HG02571 (cell line): ENCODE measurements around the gene LHFPL3.
A peak's percentile ranks its signal among the peaks of the same experiment; 100 is the strongest.

Source experiments
- ATAC-seq: cut with Tn5 transposase; IDR thresholded peaks from one replicate; pipeline ENCODE4 v1.9.1; 2021; ENCODE audit warnings: mild to moderate bottlenecking, moderate library complexity; ENCODE audit not compliant: unreplicated experiment

Gene LHFPL3

DNA sequence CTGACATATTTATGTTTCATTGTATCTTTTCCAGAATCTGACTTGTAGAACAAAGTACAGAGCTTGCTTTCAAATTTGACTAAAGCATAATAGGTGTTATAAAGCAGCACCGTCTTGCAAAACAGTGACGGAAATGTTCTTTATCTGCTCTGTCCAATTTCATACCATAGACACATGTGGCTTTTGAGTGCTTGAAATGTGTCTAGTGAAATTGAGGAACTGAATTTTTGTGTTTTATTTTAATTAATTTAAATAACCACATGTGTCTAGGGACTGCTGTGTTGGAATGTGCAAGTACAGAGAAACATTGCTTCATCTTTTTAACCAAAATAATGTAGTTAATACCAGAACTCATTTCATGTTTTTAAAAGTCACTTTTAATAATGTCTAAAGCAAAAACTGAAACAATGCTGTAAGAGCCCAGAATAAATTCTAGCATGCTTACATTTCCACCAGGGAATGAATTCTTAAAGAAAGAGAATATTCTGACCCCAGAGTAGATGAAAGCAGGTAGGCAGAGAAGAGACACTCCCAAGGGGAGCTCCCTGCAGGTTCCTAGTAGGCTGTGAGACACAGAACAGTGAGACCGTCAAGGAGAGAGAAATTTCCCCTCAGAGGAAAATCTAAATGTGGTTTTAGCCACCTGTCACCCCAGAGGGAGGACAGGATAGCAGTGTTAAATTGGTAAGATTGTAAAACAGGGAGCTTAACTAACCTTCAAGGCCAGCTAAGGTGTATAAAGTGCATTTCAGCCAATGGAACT lies 510.3 kb downstream of the LHFPL3 start:
- no peak for ATAC-seq

DNA sequence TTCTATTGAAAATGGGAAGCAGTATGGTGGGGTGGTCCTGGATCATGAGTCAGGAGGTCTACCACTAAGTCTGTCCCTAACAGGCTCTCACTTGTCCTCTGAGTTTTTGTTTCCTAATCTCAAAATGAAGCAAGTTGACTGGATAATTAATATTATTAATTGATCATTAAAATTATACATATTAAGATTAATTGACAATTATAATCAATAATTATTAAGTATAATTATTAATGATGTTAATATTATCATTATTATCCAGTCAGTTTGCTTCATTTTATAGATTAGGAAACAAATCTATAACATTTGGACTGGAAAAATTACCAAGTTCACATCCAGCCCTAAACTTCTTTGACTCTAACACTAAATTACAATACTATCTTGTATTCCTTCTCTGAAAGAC lies 511.4 kb downstream of the LHFPL3 start:
- ATAC-seq, result no peak

DNA sequence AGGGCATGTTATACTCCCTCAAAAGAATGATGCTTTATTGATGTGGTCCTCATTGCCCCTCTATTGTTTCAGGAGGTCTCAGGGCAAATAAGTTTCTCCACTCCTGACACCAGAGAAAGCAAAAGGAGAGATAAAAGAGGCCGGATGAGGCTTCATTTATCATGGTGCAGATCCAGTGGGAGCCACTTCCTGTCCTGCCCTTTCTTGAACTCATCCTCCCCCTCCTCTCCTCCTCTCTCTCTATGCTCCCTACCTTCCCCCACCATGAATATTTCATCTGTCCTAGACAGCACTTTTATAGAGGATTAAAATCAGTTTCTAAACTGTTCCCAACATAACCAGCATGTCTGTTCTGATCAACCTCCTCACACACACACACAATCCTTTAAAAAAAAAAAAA lies 513.4 kb downstream of the LHFPL3 start:
- no peak for ATAC-seq

DNA sequence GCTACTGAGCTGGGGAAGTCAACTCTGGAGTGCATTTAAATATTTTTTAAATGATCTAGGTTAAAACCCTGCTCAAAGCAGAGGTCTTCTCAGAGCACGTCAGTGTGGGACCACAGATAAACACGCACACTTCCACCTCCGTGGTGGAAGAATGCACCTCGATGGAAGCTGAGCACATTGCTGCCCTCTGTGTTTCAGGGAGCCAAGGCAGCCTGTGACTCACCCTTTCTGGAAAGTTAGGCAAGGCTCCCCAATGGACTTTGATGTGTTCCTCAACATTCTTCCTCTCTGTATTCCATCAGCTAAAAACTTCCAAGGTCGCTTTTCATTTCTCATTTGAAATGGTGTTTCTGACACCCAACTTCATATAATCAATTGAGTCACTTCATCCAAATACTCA lies 514.8 kb downstream of the LHFPL3 start:
- ATAC-seq, result no peak

DNA sequence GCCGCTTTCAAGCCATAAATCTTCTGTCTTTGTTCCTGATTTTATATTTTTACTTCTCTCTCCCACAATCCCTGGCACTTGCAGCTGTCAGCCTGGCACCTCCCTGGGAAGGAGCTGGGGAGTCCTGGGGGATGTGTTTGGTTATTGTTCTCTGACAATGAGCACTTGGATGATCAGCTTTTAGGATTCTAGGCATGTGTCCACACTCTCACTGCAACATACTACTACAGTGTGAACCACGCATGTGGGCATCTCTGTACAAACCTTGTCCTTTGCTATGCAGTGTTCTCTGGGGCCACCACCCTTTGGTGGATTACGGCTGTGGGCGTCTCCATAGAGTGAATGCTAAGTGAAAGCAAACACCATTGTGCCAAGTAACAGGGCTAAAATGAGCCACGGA lies 517.2 kb downstream of the LHFPL3 start:
- no peak for ATAC-seq

DNA sequence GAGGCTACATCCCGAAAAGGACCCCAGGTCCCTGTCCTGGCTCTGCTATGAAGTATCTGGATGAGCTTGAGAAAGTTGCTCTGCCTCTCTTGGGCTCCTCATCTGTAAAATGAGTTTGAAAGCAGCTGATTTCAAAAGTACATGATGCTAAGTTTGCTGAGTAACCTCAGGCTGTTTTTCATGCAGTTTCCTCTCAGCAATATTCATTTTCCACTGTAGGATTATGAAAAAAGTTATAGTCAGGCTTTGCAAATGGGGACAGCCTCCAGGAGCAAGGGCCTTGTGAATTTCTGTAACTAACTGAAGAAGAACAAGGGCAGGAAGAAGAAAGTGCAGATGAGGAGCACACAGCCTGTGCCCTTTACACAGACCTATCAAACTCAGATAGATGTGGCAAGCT lies 518.3 kb downstream of the LHFPL3 start:
- no peak for ATAC-seq

DNA sequence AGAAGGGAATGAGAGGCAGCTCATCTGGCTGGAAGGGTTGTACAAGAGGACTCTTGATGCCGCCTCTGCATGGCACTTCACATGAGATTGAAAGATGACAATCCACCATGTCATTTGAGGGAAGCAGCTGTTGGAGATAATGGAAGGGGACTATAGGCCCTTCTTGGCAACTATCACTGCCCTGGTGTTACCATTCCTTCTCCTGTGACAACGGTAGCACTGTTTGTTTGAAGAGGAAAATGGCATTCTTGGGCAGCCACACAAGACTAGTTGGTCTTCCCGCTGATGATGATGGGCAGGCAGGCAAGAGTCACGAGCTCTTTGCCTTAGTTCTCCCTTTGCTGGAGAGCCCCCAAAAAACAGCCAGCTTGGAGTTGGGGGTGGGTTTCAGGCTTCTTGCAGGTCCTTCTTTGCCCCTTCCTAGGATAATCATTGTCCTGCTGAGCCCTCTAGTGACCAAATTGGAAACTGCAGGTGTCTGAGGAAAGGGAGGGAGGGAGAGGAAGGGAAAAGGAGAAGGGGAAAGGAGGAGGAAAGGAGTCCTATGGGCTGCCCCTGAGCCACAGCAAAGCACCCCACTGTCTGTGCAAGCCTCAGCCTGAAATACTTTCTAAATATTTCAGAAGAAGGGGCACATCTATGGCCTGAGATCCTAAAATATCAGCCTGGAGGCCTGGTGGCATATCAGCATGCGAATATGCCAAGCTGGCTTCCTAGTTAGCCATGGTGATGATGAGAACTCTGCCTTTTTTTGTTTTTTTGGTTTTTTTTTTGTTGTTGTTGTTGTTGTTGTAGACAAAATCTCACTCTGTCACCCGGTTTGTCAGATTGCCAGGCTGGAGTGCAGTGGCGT lies 520.0 kb downstream of the LHFPL3 start:
- peak; percentile 51 for ATAC-seq

DNA sequence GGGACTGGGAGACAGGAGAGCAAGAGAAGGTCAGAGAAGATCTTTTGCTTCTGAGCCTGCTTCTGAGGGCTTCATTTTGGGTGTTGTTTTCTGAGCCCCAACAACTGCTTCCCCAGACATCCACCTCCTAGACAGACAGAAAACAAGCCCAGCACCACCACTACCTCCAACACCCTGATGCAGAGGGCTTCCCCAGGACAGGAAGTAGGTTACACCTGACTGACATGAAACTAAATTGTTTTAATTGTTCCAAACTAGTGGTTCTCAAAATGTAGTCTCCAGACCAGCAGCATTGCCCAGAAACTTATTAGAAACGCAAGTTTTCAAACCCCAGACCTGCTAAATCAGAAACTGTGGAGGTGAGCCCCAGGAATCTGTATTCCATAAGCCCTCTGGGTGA lies 522.0 kb downstream of the LHFPL3 start:
- no peak for ATAC-seq

DNA sequence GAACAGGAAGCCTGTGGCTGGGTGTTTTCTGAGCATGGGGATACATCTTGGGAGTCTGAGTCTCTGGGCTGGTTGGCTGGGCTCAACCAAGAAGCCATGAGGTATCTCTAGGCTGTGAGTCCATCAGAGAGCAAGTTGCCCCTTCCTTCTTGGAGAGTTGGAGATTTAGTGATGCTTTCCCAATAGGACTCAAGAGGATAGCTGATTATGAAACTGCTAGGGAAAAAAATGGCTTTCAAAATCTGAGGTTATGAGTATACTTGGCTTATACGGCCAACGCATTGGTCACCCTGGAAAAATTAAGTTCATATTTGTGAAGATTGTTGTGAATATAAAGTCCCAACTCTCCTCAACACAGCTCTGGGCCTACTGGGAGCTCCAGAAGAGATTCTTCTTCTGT lies 522.9 kb downstream of the LHFPL3 start:
- no peak for ATAC-seq

DNA sequence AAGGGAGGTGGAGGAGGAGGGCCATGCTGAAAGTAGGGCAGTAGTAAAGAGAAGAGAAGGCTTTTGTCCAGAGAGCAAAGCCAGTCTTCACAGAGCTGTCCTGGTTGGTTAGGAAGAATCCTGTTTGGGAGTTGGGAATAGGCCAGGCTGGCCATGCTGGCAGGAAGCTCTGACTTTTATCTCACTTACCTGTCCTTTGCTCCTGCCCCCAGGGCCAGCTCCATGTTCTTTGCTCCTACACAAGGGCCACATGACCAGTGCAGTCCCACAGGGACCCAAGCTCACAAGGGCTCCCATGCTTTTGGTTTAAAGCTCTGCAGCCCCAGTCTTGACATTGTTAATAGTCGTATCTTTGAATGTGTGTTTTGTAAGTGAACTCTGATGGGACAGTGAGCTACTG lies 524.0 kb downstream of the LHFPL3 start:
- no peak for ATAC-seq

DNA sequence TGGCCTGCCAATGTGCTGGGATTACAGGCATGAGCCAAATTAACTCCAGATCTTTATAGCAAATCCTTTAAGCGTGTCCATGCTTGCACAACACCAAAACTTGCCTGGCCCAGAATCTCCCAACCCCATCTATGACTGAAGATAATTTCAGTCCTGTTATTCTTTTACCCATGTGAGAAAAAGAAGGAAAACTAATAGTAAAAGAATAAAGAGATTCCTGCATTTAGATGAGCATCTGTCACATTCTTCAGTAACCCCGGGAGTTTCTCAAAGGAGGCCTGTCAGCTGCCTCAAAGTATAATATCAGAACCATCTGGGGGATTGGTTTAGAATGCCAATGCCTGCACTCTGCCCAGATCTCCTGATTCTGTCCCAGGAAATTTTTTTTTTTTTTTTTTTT lies 527.5 kb downstream of the LHFPL3 start:
- ATAC-seq, result no peak

DNA sequence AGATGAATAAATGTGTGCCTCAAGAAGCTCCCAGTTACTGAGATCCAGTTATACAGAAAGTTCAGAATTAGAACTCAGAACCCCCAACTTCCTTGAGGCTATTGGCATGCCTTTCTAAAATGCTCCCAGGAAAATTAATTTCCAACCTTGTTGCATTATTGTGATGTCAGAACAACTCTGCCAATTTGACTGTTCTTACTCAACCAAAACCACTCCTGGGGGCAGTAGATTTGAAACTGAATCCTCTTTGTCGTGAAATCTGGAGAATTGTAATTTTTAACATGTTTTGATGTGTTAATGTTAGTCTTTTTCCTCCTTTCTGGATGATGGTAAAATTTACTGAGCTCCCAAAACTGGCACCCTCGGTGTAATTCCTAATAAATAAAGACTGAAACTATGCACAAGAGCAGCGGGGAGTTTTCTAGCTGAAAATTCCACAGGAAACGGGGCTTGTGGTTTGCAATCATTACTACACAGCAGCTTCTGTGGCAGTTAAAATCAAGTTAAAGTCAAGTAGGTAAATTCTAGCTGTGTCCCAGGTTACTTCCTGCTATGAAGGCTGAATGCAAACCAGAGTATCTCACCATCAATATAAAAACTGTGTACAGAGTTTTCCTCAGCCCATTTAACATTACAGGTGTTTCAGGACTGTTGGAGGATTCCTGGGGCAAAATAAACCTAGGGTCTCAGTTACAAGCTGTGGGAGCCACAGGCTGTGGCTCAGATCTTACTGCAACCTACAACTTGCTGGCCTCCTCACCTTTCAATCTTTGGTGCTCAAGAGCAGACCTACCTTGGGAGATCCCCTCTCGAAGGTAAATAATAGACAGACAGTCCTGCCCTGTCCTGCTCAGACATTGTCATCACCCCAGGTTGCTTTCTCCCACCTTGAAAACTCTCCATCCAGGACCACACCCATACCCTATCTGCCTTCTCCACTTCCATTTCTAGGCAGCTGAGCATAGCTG lies 529.3 kb downstream of the LHFPL3 start:
- ATAC-seq, result no peak

DNA sequence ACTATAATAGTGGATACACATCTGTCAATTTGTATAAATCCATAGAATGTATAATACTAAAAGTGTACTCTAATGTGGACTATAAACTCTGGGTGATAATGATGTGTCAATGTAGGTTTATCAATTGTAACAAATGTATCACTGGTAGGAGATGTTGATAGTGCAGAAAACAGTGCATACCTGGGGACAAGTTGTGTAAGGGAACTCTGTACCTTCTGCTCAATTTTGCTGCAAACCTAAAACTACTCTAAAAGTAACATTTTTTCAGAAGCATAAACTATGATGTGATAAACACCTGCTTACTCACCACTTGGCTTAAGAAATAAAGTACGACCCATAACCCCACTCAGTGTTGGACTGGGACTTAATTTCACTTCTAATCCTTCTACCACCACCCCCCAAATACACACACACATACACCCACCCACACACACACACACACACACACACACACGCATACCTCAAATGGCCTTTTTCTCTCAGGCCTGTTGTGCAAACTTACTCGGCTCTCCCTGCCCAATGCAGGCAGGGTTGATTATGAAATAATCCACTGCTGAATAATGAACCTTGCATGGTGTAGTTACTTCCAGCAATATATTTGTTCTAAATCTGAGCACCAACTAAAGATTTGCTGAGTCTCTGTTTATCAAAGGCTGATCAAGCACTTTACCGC lies 531.5 kb downstream of the LHFPL3 start:
- no peak for ATAC-seq

DNA sequence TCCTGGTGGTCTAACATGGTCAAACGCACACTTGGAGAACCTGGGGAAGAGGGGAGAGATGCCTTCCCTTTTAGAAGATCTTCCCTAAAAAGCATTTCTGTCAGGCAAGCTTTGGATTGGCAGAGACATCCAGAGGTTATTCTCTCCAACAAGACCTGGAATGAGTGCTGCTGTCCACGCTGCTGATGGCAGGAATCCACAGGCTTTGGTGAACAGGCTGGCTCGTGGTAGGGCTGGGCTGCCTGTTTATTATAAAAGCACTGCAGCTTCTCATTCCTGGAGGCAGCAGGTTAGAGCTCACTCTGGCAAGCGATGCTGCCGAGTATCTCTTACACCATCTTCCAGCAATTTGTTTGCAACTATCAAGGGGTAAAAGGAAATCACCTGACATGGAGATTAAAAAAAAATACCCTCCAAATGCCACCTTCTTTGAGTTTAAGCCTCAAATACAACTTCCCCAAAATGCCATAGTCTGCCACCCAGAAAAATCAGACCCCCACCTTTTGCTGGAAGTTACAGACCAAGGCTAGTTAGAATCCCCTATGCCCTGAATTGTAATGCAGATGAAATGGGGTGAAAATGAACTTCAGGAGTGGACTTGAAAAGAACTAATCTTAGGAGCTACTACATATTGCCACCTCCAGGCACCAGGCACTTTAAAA lies 533.5 kb downstream of the LHFPL3 start:
- ATAC-seq, result no peak

DNA sequence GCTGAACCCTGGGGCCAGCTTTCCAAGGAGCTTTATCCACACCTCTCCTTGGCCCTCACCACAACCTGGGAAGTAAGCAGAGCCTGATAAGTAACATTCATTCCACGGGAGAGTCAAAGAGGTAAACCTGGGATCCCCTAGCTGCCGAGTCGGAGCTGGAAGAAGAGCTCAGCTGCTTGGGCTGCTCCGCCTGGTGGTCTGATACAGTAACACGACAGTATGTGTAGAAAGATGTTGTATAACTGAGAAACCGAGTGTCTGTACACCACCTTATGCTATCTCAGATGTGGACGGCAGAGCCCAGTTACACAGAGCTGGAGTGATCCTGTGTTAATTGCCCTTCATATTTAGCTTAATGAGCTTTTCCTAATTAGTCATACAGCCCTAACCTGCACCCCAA lies 534.3 kb downstream of the LHFPL3 start:
- ATAC-seq, result no peak

DNA sequence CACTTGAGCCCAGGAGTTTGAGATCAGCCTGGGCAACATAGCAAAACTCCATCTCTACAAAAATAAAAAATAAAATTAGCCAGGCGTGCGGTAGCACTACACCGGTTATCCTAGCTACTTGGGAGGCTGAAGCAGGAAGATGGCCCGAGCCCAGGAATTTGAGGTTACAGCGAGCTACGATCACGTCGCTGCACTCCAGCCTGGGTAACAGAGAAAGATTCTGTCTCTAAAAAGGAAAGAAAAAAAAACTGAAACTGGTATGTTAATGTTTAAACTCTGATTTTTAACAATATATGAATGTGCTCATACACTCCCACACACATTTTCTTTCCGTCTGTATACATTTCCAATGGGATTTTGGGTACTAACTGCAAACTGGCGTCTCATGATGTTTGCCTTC lies 545.0 kb downstream of the LHFPL3 start:
- ATAC-seq, result no peak

DNA sequence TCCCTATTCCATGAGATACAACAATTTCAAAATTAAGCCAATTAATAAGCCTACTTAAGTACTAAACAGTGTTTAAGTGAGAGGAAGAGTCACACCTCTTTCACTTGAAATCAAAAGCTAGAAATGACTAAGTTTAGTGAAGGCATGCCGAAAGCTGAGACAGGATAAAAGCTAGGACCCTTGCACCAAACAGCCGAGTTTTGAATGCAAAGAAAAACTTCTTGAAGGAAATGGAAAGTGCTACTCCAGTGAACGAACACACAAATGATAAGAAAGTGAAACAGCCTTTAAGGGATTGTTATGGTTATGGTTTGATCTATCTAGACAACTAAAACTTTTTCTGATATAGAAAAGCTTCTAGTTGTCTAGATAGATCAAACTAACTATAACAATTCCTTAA lies 550.2 kb downstream of the LHFPL3 start:
- peak; percentile 79 for ATAC-seq

DNA sequence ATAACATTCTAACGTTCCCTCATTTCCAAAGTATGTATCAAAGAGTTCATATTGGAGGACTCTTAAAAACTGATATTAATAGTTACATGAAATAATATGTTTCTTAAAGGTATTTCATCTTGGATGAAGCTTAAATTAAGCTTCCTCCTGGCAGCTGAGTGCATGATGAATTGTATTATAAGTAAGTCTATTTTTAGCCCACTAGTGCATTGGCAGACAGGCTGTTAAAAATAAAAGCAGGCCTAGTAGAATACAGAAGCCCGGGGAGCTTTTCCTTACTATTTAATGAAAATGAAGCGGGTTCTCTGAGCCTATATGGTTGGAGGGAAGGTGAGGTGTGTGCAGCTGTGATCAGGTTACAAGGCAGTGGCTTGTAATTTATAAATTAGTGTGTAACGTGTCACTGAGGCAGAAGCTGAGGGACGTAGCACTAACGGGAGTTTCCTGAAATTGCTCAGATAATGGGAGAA lies 554.9 kb downstream of the LHFPL3 start:
- no peak for ATAC-seq

DNA sequence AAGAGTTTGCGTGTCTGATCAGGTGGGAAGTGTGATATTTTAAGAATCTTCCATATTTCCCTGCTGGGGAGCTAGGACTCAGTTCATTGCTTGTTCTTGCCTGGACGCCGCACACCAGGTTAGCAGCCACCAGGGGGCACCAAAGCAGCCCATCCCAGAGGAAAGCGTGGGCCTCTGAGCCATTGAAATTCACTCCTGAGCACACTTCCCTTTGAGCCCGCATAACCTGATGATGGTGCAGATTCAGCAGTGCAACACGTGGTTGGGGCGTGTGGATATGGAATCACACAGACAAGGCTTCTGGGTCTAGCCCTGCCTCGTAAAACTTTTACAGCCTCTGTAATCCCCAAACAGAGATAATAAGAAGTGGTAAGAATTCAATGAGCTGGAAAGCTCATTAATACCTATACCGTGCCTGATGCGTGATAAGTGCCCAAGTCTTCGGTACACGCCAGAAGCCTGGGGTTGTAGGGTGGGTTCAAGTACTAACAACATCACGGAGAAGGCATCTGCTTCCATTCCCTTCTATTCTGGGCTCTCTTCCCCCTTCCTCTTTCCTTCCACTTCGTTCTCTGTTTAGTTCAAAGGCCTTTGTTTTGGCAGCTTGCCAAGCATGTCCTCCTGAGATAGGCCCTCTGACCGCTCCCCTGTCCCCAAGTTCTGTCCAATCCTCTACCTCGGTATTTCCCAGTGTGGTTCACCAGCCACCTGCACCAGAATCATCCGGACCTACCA lies 555.5 kb downstream of the LHFPL3 start:
- peak; percentile 80 for ATAC-seq
